GM18907 (cell line): Measurements from ENCODE around the gene GPR153.

ENCODE experiments used
- ATAC-seq: cut with Tn5 transposase; IDR thresholded peaks from one replicate; pipeline ENCODE4 v1.9.1; 2021; ENCODE audit warnings: mild to moderate bottlenecking, moderate library complexity; ENCODE audit not compliant: unreplicated experiment

Gene GPR153

DNA sequence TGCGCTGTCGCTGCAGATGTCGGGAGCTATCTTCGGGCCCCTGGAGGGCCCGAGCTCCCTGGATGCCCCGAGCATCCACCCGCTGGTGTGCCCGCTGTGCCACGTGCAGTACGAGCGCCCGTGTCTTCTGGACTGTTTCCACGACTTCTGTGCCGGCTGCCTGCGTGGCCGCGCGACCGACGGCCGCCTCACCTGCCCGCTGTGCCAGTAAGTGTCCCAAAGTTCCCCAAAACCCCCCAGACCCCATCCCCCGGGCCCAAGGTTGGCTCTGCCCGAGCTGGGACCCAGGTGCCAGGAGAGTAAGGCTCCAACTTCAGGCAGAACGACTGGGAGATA, 54.4 kb downstream of the GPR153 start:
- no peak for ATAC-seq

DNA sequence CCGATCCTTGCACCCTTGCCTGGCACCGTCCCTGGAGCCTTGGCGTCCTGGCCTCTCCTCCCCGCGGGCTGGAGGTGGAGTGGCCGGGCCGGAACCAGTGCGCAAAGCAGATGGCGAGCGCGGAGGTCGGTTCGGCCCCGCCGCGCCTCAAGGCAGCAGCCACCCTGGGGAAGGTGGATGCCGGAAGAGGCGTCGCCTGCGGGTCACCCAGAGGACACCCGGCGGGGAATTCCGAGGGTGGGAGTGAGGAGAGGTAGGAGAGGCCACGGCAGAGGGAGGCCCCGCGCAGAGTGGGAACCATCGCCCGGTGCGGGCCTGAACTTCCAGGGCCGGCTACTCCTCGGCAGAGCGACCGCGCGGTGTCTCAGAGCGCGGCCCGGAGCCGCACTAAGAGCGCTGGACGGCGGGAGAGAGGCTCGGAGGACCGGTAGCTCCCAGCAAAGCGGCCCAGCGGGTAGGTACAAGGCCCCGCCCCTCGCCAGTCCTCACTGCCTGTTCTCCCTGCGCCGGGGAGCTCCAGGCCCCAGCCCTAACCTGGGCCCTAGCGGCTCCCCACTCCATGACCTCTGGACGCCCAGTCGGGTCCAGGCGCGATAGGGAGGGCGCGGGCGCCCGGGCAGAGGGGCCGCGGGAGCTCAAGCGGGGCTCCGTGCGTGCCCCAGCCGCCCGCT, 54.9 kb downstream of the GPR153 start, which contains the start of gene RNF207:
TSS of gene RNF207 (plus strand) at position 271 of the 671 bp plus-strand sequence. CDS start 417 bp downstream, outside the sequence.
- ATAC-seq: peak; percentile 61

DNA sequence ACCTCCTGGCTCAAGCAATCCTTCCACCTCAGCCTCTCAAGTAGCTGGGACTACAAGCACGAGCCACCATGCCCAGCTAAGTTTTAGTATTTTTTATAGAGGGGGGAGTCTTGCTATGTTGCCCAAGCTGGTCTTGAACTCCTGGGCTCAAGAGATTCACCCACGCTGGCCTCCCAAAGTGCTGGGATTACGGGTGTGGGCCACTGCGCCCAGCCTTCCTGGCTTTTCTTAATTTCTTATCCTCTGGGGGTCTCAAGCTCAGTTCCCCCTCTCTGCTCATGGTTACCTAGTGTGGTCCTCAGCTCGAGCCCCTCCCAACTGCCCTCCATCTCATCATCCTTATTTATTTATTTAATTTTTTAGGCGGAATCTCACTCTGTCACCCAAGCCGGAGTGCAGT, 58.6 kb downstream of the GPR153 start:
- ATAC-seq: no peak

DNA sequence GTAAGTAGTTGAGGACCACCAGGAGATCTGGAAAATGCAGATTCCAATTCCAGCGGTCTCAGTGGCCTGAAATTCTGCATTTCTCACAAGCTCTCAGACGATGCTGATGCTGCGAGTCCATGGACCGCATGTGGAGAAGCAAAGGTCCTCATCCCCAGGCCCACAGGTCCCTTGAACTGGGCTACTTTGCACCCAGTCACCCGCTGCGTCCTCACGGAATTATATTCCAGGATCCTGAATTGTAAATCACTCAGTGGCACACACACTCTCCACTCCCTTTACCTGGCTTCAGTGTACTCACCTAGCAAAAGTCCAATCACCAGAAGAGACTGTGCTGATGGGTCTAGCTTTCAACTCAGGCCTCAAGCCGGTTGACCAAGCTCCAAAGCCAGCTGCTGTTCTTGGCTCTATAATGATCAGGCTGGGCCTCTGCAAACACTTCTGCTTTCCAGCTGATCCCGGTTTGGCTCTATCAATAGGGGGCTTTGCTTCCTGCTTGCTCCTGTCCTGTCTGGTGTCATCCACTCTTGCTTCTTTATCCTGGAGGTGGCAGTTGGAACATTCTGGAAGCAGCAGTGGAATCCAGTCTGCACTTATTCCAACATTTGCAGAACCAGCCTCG, 60.6 kb downstream of the GPR153 start:
- no peak for ATAC-seq

DNA sequence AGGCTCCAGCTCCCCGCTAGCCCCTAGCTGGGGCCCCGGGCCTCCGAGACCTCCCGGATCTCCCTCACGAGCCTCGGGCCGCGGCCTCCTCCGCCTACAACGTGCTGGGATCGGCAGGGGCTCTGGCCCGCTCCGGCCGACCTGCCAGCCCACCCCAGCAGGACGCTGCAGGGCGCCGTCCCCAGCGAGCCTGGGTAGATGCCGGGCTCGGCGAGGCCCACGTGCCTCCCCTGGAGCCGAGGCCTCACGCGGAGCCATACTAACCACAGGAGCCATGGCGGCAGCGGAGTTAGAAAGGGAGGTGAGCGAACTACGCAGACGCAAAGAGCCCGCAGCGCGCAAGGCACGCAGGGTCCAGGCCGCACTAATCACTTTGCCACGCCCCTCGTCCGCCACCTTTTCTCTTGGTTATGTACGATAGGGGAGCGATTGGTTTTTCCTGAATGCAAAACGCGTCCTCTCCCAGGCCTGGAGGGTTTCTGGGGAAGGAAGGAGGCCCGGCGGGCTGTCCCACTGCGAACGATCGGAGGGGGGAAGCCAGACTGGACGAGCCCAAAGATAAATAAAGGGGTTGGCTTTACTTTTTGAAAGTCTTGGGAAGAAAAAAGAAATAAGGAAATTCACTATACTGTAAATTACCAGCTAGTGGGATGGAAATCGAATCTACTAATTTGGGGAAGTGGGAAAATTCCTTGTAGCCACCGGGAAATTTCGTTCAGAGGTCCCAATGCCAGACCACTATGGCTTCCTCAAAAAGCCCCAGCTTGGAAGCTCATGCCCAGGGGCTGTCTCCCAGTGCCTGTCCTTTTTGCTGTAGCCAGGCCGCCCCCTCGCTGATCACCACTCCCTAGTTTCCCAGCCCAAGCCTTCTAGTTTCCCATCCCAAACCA, 61.4 kb downstream of the GPR153 start, which contains the start of gene RPL22:
TSS of gene RPL22 (minus strand) at position 298 of the 890 bp plus-strand sequence. CDS start at position 276, 22 bp downstream.
- ATAC-seq: peak; percentile 96

DNA sequence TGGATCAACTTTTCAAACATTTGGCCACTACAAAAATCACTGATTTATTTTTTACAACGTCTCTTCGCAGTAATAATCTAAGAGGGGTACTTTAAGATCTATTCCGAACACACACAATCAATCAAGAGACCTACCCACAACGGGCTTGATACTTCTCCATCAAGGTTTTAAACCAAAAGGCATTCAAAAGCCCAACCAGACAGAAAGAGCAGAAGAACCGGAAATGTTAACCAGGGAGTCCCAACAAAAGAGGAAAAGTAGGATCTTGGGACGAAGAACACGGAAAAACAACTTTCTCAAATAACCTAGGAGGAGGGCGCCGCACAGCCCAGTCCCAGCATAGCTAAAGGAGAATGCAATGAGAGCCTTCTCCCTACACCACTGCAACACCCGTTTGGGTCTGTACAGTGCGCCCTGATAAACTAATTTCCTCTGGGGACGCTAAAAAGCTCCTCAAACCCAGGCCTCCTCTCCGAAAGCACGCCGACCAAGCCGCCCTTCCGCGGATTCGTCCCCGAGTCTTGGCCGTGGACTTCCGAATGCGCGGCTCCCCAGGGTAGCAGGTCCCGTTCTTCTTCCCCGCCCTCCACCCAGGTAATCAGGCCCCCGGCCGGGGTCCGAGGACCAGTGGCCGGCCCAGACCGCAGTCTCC, 62.1 kb downstream of the GPR153 start:
- ATAC-seq: peak; percentile 32

DNA sequence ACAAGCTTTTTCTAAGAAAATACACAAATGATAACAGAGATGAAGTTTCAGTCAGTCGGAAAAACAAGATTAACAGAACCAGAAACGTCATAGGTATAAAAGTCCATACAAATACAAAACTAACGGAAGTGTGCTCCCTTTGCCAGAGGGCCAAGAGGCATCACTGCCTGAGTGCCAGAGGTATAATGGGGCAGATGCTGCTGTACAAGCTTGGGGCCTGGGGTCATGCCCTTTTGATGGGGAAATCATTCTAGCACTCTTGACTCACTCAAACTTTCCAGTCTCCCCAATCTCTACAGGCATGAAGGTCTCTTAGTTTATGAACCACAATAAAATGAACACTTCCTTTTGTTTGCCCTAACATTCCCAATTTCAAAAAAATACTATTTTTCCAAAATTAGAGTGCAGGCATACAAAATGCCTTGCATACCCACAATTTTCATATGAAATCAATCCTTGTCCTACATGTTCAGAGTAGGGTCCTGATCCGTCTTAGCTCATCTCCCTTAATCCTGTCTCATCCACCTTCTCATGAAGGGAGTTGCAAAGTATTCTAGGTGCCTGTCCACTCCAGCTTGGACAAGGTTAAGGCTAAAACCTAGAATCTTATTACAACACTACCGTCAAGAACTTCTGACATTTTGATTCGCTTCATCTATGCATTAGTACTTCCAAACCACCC, 63.0 kb downstream of the GPR153 start:
- no peak for ATAC-seq
